Measurements from ENCODE around the gene TUBGCP3. TPM values are rescaled to one million over a fixed set of nuclear protein-coding genes. Genes with fewer than 3 reads are reported as not detected.

The TUBGCP3 gene
- total RNA-seq, 1 experiment from 2014 or later = 37.3 TPM

- no peak overlapping the region for H2AK5ac ChIP-seq (ENCODE audit: insufficient read length, low read length)
- peaks cover 10% of the 10 kb centered on the region for H3K27me3 Mint-ChIP-seq (ENCODE audit: low read depth)
- DNase-seq = no peak
- no peaks in the 10 kb centered on the region for H3K79me2 ChIP-seq (ENCODE audit: insufficient read depth, low read length)
- H3K14ac ChIP-seq (ENCODE audit: insufficient read depth, low read length) = no peak overlapping the region
- H2BK20ac ChIP-seq (ENCODE audit: low read depth, low read length, poor library complexity, severe bottlenecking) = no peak overlapping the region
- H2BK15ac ChIP-seq (ENCODE audit: low read depth, low read length) = no peak overlapping the region
- H3K4me1 Mint-ChIP-seq = no peaks in the 10 kb centered on the region
- H3T11ph ChIP-seq (ENCODE audit: low read length) = no peak overlapping the region
- no peaks in the 10 kb centered on the region for H3K27me3 ChIP-seq (ENCODE audit: insufficient read depth, low read length)
- no peak overlapping the region for H3K4me2 ChIP-seq (ENCODE audit: insufficient read depth, insufficient read length, low read length)
- H3K18ac ChIP-seq (ENCODE audit: insufficient read length, low read depth, low read length) = no peak overlapping the region
- no peak overlapping the region for H2BK5ac ChIP-seq (ENCODE audit: insufficient read length, low read length)
- H2AFZ ChIP-seq (ENCODE audit: low read length) = no peak overlapping the region
- H4K91ac ChIP-seq (ENCODE audit: insufficient read length, low read depth, low read length) = no peak overlapping the region
- H3K4ac ChIP-seq (ENCODE audit: low read depth, low read length) = no peak overlapping the region
- TF ChIP-seq CTCF (conservative IDR thresholded peaks at IDR 0.05) = no peak
- H3K9me3 Mint-ChIP-seq = peaks cover 11 to 14% of the 10 kb centered on the region in 2 experiments; a peak in 3 of 5 replicates
- H4K5ac ChIP-seq (ENCODE audit: insufficient read length, low read depth, low read length) = no peak overlapping the region
- H3K23me2 ChIP-seq (ENCODE audit: insufficient read length, low read depth, low read length, poor library complexity, severe bottlenecking) = no peaks in the 10 kb centered on the region
- H4K8ac ChIP-seq (replicated peaks; ENCODE audit: insufficient read length, low read depth, low read length) = no peak overlapping the region
- H3K79me1 ChIP-seq (ENCODE audit: insufficient read depth, low read depth, low read length, poor library complexity, severe bottlenecking) = no peaks in the 10 kb centered on the region
- H3K4me3 Mint-ChIP-seq = no peak overlapping the region
- no peaks in the 10 kb centered on the region for H3K9me3 ChIP-seq (ENCODE audit: control insufficient read depth, low read depth, low read length)
- no peak overlapping the region for H2BK12ac ChIP-seq (ENCODE audit: insufficient read length, low read depth, low read length)
- no peaks in the 10 kb centered on the region for H3K4me1 ChIP-seq (ENCODE audit: insufficient read depth, low read length)
- peaks cover 0 to 2% (median 0%) of the 10 kb centered on the region in 3 experiments; a peak in 3 of 7 replicates for H3K36me3 Mint-ChIP-seq (ENCODE audit: insufficient read depth in 1 of 3, low read depth in 3 of 3)
- H3K56ac ChIP-seq (ENCODE audit: insufficient read length, low read depth, low read length) = no peak overlapping the region
- H3K27ac Mint-ChIP-seq = no peak overlapping the region
- WGBS (ENCODE audit: extremely low coverage, insufficient read length, low lambda C conversion rate) = no CpG with 5 or more reads among the region's 5 CpGs
- H3K9ac ChIP-seq (ENCODE audit: extremely low read depth, insufficient read length, low read length) = no peak overlapping the region
- no peaks in the 10 kb centered on the region for H4K20me1 ChIP-seq (ENCODE audit: control insufficient read depth, insufficient read depth, insufficient read length)
- H3K27ac ChIP-seq (ENCODE audit: insufficient read length, low read depth, low read length) = no peak overlapping the region
- no peak overlapping the region for H3K23ac ChIP-seq (ENCODE audit: insufficient read length, low read depth, low read length)
- no peak overlapping the region for H2BK120ac ChIP-seq (ENCODE audit: low read depth, low read length, poor library complexity, severe bottlenecking)
Measured at GRCh38 chr13:112462408-112462807, 125.5 kb downstream of the TUBGCP3 start.

Data from H9 (cell line).